HFF-Myc (cell line): ENCODE measurements around the gene KRT35.
"Not testable (repeated sequence)": the region's sequence is repeated elsewhere in the genome, so short reads cannot be mapped to it uniquely, and the experiment has no call there.

ENCODE experiments used
- DNase-seq: peaks from one replicate; pipeline ENCODE4 v3.0.0-alpha.2; 2011; ENCODE audit warnings: low read depth; ENCODE audit errors: extremely low read depth
- H3K4me3 ChIP-seq: replicated peaks from 2 replicates; pipeline ENCODE4 v1.5.1; 2011; ENCODE audit warnings: low read depth, mild to moderate bottlenecking, control low read depth, low read length
- CTCF ChIP-seq: IDR thresholded peaks from 2 replicates; pipeline ENCODE4 v1.5.1; 2012; ENCODE audit warnings: mild to moderate bottlenecking, low read depth, low read length, control low read depth; ENCODE audit errors: missing control alignments

KRT35 gene

GRCh38 chr17:41437254-41437653 is 43.7 kb downstream of the KRT35 start:
- TF ChIP-seq CTCF = no peak
- no peak for DNase-seq
- H3K4me3 ChIP-seq = no peak overlapping the region

GRCh38 chr17:41434415-41434814 is 46.5 kb downstream of the KRT35 start:
- TF ChIP-seq CTCF = no peak
- H3K4me3 ChIP-seq = no peak overlapping the region
- no peak for DNase-seq

GRCh38 chr17:41434005-41434404 is 46.9 kb downstream of the KRT35 start:
- no peak for DNase-seq
- H3K4me3 ChIP-seq = no peak overlapping the region
- no peak for TF ChIP-seq CTCF

DNA sequence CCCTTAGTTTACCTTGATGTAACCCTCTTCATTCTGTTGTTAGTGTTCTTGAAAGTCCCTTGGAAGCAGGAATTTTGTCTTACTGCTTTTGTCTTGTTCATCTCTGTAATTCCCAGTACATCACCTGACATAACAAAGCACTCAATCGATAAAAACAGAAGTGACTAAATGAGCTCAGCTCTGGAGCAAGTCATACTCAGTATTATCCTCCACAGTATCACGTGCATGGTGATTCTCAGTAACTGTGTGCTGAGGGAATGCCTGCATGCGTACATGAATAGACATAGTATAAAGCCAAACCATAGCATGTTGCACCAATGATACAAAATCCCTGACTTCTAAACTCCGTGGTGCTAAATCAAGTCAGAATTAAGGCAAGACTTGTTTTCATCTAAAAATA is 47.4 kb downstream of the KRT35 start:
- no peak for TF ChIP-seq CTCF
- DNase-seq = no peak
- no peak overlapping the region for H3K4me3 ChIP-seq

GRCh38 chr17:41430376-41430775 is 50.6 kb downstream of the KRT35 start:
- DNase-seq, H3K4me3 ChIP-seq: not testable (repeated sequence)

DNA sequence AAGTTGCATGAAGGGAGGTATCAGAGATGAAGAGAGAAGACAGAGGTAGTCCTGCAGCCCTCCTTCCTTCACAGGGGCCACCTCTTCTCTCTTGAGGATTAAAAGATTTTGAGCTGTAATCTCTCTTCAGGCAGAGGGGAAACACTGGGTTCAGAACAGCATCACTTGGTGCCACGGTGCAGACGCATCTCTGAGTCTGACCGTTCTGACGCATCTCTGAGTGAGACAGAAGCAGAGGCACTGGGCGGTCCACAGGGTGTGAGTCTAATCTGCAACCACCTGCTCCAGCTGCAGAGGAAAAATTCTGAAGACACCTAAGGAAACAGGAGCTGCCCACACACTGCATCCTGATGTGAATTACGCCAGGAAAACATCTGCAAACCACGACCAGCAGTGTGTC is 51.3 kb downstream of the KRT35 start:
- no peak for TF ChIP-seq CTCF
- DNase-seq = no peak
- no peak overlapping the region for H3K4me3 ChIP-seq

DNA sequence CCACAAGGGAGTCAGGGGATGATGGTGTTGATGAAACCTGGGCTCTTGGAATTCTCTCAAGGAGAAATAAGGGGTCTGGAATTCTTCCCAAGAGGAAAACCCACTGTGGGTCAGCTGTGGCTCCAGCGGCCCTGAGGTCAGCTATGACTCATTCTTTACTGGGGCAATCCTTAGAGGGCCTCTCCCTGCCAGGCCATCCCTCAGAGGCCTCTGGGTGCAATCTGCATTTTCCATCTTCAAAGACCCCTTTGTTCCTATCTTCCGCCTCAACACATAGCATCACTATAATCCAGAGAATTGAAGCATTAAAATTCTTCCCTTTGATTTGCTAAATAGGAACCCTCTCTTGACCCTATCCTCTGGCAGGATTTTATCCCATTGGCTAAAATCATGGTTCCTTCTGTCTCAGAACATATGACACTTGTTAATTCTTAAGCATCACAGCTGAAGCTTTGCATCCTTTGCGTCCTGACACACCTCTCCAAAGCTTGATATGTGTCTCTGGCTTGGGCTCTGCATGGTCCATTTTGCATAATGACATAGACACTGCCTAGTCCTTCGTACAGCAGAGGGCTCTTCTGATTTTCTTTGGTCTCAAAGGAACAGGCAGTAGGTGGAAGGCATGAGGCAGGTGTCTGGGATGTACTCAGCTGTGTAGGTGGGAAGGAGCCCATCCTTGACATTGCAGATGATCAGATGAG is 52.2 kb downstream of the KRT35 start:
- no peak for DNase-seq
- TF ChIP-seq CTCF = no peak
- H3K4me3 ChIP-seq = no peak overlapping the region
